C4-2B (cell line): ENCODE data around the gene SCFD2.

Source experiments
- H3K27ac ChIP-seq: fragments of 450-650 bp; 2 replicates; pipeline ENCODE4 v1.5.1; 2017
- CTCF ChIP-seq: fragments of 450-650 bp; conservative IDR thresholded peaks from 2 replicates; pipeline ENCODE4 v1.5.1; 2017; ENCODE audit warnings: mild to moderate bottlenecking
- ZFX ChIP-seq: fragments of 450-650 bp; IDR thresholded peaks from 2 replicates; pipeline ENCODE4 v1.6.1; 2017

SCFD2 gene

GRCh38 chr4:52910115-52910514 is 455.7 kb downstream of the SCFD2 start:
- TF ChIP-seq ZFX: no peak
- TF ChIP-seq CTCF: no peak
- no peak overlapping the region for H3K27ac ChIP-seq

GRCh38 chr4:52907510-52907909 is 458.4 kb downstream of the SCFD2 start:
- TF ChIP-seq ZFX: no peak
- no peak for TF ChIP-seq CTCF
- no peak overlapping the region for H3K27ac ChIP-seq

- TF ChIP-seq ZFX (no peak), CTCF (no peak)
- no peak overlapping the region for H3K27ac ChIP-seq
These were observed 461.4 kb downstream of the SCFD2 start for GRCh38 chr4:52904421-52904820.

- no peak for TF ChIP-seq ZFX
- TF ChIP-seq CTCF: no peak
- no peak overlapping the region for H3K27ac ChIP-seq
These were observed 462.6 kb downstream of the SCFD2 start for GRCh38 chr4:52903273-52903672.

GRCh38 chr4:52894443-52894842 is 471.4 kb downstream of the SCFD2 start:
- no peak overlapping the region for H3K27ac ChIP-seq
- no peak for TF ChIP-seq ZFX
- TF ChIP-seq CTCF: no peak

GRCh38 chr4:52892880-52893279 is 473.0 kb downstream of the SCFD2 start:
- TF ChIP-seq ZFX (no peak), CTCF (no peak)
- no peak overlapping the region for H3K27ac ChIP-seq

GRCh38 chr4:52891743-52892142 is 474.1 kb downstream of the SCFD2 start:
- H3K27ac ChIP-seq: no peak overlapping the region
- TF ChIP-seq CTCF (no peak), ZFX (no peak)
